Fibroblast of lung (primary cell): ENCODE results near the gene TAS1R3. TPM values are rescaled to one million over a fixed set of nuclear protein-coding genes. Genes with fewer than 3 reads are reported as not detected.

ENCODE experiments used
- DNase-seq, 2 donors: peaks; one replicate each; pipeline versions ENCODE4 v3.0.0 to v3.0.0-alpha.2; 2010; ENCODE audit warnings: low read depth in 2 of 2
- H2AFZ ChIP-seq: 2 replicates; pipeline ENCODE4 v1.5.1; 2012; ENCODE audit warnings: low read length, control low read depth, inconsistent platforms
- H3K27ac ChIP-seq: 2 replicates; pipeline ENCODE4 v1.5.1; 2011; ENCODE audit warnings: low read length, control low read depth; ENCODE audit not compliant: insufficient read depth
- H3K27me3 ChIP-seq: 2 replicates; pipeline ENCODE4 v1.5.1; 2011; ENCODE audit warnings: mild to moderate bottlenecking, low read length; ENCODE audit not compliant: control insufficient read depth, insufficient read depth
- H3K36me3 ChIP-seq: 2 replicates; pipeline ENCODE4 v1.5.1; 2011; ENCODE audit warnings: low read length; ENCODE audit not compliant: control insufficient read depth, insufficient read depth
- H3K4me1 ChIP-seq: 2 replicates; pipeline ENCODE4 v1.5.1; 2011; ENCODE audit warnings: low read length; ENCODE audit not compliant: control insufficient read depth, insufficient read depth; ENCODE audit errors: extremely low read depth
- H3K4me2 ChIP-seq: 2 replicates; pipeline ENCODE4 v1.5.1; 2011; ENCODE audit warnings: low read length, control low read depth; ENCODE audit not compliant: insufficient read depth; ENCODE audit errors: extremely low read depth
- H3K4me3 ChIP-seq, 4 experiments: fragments of 200-600 bp in 1 of 4; sonication (generic) in 1 of 4; replicated peaks in 1 of 4; 2 replicates each; pipeline ENCODE4 v1.5.1; 2011 to 2016; ENCODE audit warnings: low read length in 4 of 4, low read depth in 3 of 4, mild to moderate bottlenecking in 3 of 4, control low read depth in 2 of 4, inconsistent platforms in 1 of 4, mixed read lengths in 1 of 4; ENCODE audit not compliant: insufficient read depth in 1 of 4; ENCODE audit errors: control extremely low read depth in 1 of 4
- H3K79me2 ChIP-seq: 2 replicates; pipeline ENCODE4 v1.5.1; 2012; ENCODE audit warnings: mild to moderate bottlenecking, low read length, inconsistent platforms; ENCODE audit not compliant: control insufficient read depth, insufficient read depth
- H3K9ac ChIP-seq: 2 replicates; pipeline ENCODE4 v1.5.1; 2011; ENCODE audit warnings: mild to moderate bottlenecking, low read length, control low read depth; ENCODE audit not compliant: insufficient read depth
- H3K9me3 ChIP-seq: 2 replicates; pipeline ENCODE4 v1.5.1; 2012; ENCODE audit warnings: low read depth, low read length; ENCODE audit not compliant: control insufficient read depth, insufficient read depth
- H4K20me1 ChIP-seq: 2 replicates; pipeline ENCODE4 v1.5.1; 2011; ENCODE audit warnings: low read length; ENCODE audit not compliant: control insufficient read depth, insufficient read depth; ENCODE audit errors: extremely low read depth
- EZH2 ChIP-seq: IDR thresholded peaks from 2 replicates; pipeline ENCODE4 v1.5.1; 2012; ENCODE audit warnings: low read length, control low read depth, mild to moderate bottlenecking; ENCODE audit errors: missing control alignments
- polyA plus RNA-seq, 2 donors: library from polyadenylated mRNA; depleted of rRNA in 1 of 2; stranded (reverse) in 1 of 2; unstranded in 1 of 2; fragments of >200 nt; gene quantifications; 2 replicates each; pipeline ENCODE4 v1.2.1, GENCODE V29; 2011 to 2012; ENCODE audit warnings: missing spikeins in 1 of 2
- total RNA-seq: library from RNA; depleted of rRNA; stranded (reverse); fragments of >200 nt; gene quantifications from 2 replicates; pipeline ENCODE4 v1.2.1, GENCODE V29; 2014
- TF ChIP-seq, protein P1 (sequence below), 2 donors: IDR thresholded peaks in 1 of 2; conservative IDR thresholded peaks in 1 of 2; 1 replicate in 1 of 2; 2 replicates in 1 of 2; pipeline ENCODE4 v1.5.1; 2011 to 2012; ENCODE audit warnings: low read length in 2 of 2, control low read depth in 1 of 2, inconsistent platforms in 1 of 2, low read depth in 1 of 2, mild to moderate bottlenecking in 1 of 2

TAS1R3 gene
- total and polyA plus RNA-seq, 2 donors (not counting 1 experiment from before 2014, with no cell fraction given): 0.02 to 0.17 TPM

DNA sequence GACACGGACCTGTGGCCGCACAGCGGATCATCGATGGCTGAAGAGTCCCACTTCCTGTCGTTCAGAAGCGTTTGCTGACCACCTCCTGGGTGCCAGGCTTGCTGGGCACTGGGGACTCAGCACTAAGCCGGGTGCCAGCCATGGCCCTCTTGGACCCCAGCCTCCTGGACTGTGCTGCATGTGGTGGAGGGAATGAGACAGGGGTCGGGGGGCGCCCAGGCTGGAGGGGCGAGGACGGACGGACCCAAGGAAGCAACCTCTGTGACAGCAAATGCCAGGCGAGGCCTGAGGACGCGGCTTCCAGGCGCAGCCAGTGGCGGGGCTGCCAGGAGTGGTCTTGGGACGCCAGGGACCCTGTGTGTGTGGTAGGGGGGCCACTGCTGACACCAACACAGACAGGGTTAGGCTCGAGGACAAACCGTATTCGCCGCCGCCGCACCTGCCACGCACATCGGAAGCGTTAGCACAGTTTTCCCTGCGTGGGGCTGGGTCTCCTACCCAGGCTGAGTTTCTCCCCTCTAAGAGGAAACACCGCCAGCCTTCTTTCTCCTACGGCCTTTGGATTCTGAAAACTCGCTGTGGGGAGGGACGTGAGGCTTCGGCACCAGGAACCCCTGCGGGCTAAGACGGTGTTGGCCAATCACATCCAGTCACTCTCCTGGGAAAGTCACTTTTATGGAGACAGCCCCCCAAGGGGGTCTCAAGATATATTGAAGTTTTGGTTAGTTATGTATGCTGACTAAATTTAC is 30.3 kb downstream of the TAS1R3 start:
- Histone ChIP-seq H3K4me3 (peak overlapping the region in 1 of 4 experiments; percentile 15), H3K27ac (peak overlapping the region; percentile 75), H4K20me1 (no peaks in the 10 kb centered on the region), H3K27me3 (no peaks in the 10 kb centered on the region), H2AFZ (no peak overlapping the region), H3K79me2 (peaks cover 20% of the 10 kb centered on the region), H3K9ac (peak overlapping the region; percentile 9), H3K4me1 (peaks cover 32% of the 10 kb centered on the region), H3K9me3 (no peaks in the 10 kb centered on the region), H3K36me3 (no peaks in the 10 kb centered on the region), H3K4me2 (peak overlapping the region; percentile 77)
- TF ChIP-seq, protein P1, sequence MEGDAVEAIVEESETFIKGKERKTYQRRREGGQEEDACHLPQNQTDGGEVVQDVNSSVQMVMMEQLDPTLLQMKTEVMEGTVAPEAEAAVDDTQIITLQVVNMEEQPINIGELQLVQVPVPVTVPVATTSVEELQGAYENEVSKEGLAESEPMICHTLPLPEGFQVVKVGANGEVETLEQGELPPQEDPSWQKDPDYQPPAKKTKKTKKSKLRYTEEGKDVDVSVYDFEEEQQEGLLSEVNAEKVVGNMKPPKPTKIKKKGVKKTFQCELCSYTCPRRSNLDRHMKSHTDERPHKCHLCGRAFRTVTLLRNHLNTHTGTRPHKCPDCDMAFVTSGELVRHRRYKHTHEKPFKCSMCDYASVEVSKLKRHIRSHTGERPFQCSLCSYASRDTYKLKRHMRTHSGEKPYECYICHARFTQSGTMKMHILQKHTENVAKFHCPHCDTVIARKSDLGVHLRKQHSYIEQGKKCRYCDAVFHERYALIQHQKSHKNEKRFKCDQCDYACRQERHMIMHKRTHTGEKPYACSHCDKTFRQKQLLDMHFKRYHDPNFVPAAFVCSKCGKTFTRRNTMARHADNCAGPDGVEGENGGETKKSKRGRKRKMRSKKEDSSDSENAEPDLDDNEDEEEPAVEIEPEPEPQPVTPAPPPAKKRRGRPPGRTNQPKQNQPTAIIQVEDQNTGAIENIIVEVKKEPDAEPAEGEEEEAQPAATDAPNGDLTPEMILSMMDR (conservative IDR thresholded peaks at IDR 0.05 in 1 of 2, IDR thresholded peaks at IDR 0.05 in 1 of 2; ENCODE audit: low read depth in 1 of 2, low read length in 2 of 2): no peak
- TF ChIP-seq EZH2: no peak
- DNase-seq: no peak

DNA sequence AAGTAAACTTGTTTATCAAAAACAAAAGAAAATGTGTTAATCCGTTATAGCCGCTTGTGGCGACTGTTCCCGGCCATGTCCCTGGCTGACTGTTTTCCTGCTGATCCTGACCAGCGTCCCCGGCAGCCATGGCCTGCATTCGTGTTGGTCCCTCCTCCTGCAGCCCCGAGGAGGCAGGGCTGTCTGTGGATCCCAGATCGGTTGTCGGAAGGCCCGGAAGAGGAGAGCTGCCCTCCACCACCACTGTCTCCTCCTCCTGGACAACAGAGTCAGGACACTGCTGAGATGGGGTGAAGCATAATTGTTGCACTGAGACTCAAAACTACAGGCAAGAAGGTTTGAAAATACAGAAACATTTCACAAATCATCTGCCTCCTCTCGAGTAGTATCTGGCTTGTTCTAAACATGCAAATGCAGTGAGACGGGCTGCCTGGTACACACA is 30.9 kb downstream of the TAS1R3 start:
- peak overlapping the region; percentile 57 for H2AFZ ChIP-seq
- no peaks in the 10 kb centered on the region for H3K36me3 ChIP-seq
- peak overlapping the region; percentile 75 for H3K27ac ChIP-seq
- peak overlapping the region; percentile 44 for H3K4me2 ChIP-seq
- H3K79me2 ChIP-seq: peaks cover 14% of the 10 kb centered on the region
- H4K20me1 ChIP-seq: no peaks in the 10 kb centered on the region
- H3K4me1 ChIP-seq: peaks cover 32% of the 10 kb centered on the region
- H3K4me3 ChIP-seq: peak overlapping the region in 1 of 4 experiments; percentile 15
- H3K9ac ChIP-seq: peak overlapping the region; percentile 9
- H3K27me3 ChIP-seq: no peaks in the 10 kb centered on the region
- no peak for TF ChIP-seq EZH2
- TF ChIP-seq, protein P1 (conservative IDR thresholded peaks at IDR 0.05 in 1 of 2, IDR thresholded peaks at IDR 0.05 in 1 of 2; ENCODE audit: low read depth in 1 of 2, low read length in 2 of 2): peak; percentile 31 to 35
- peaks cover 1% of the 10 kb centered on the region for H3K9me3 ChIP-seq
- peak; percentile 86 to 87 for DNase-seq

DNA sequence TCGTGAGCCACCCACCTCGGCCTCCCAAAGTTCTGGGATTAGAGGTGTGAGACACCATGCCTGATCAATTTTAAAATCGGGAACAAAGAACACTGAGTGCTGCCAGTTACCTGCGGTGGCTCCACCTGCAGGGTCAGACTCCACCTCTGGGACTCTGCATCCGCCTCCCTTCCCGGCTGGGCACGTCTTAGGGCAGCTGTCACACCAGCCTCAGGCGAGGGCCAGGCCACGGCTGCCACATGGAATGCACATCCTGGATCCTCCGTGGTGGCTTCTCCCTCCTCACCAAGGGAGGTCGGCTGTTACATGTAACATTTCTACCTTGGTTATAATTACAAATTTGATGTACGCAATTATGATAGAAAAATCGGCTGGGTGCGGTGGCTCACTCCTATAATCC is 33.2 kb downstream of the TAS1R3 start:
- Histone ChIP-seq H3K9ac (no peak overlapping the region), H3K27ac (no peak overlapping the region), H4K20me1 (no peaks in the 10 kb centered on the region), H3K4me2 (no peak overlapping the region), H3K4me1 (peaks cover 25% of the 10 kb centered on the region), H2AFZ (no peak overlapping the region), H3K79me2 (no peaks in the 10 kb centered on the region), H3K36me3 (no peaks in the 10 kb centered on the region), H3K4me3 (no peak overlapping the region), H3K27me3 (no peaks in the 10 kb centered on the region), H3K9me3 (peaks cover 4% of the 10 kb centered on the region)
- no peak for TF ChIP-seq EZH2
- DNase-seq: no peak
